GM12865 (cell line): ENCODE results near the gene NOS1.
A peak's percentile ranks its signal among the peaks of the same experiment; 100 is the strongest.

Experiments used
- DNase-seq: peaks from one replicate; pipeline ENCODE4 v3.0.0; 2010; ENCODE audit warnings: low read depth
- H3K4me3 ChIP-seq: 2 replicates; pipeline ENCODE4 v1.5.1; 2011; ENCODE audit warnings: mild to moderate bottlenecking, low read depth, low read length, control low read depth
- CTCF ChIP-seq: IDR thresholded peaks from 2 replicates; pipeline ENCODE4 v1.5.1; 2011; ENCODE audit warnings: low read length, control low read depth, low read depth, inconsistent platforms; ENCODE audit not compliant: insufficient read depth; ENCODE audit errors: missing control alignments

The NOS1 gene

DNA sequence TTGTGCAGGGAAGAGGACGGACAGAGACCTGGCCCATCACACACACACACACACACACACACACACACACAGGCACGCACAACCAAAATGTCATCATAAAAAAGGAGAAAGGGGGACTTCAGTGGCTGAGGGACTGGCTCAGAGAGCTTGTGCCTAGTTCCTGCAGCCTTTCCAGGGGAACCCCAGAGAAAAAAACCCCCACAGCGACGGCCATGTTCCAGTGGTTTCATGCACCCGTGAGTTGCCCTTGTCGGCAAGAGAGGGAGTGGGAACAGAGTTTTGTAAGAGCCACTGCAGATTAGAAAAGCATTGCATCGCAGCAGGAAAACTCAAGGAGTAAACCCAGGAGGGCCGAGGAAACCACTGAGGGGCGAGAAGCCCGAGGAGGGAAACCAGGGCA is 146.6 kb downstream of the NOS1 start:
- peak; percentile 69 for DNase-seq
- TF ChIP-seq CTCF, result no peak

GRCh38 chr12:117213295-117213808 is 148.1 kb downstream of the NOS1 start:
- no peak overlapping the region for H3K4me3 ChIP-seq
- no peak for TF ChIP-seq CTCF
- DNase-seq, result no peak

More for the DNA sequence above, 146.6 kb downstream of the NOS1 start:
- H3K4me3 ChIP-seq, result no peak overlapping the region

- peak; percentile 73 for DNase-seq
- H3K4me3 ChIP-seq, result no peak overlapping the region
- TF ChIP-seq CTCF, result peak; percentile 89
These were observed 148.7 kb downstream of the NOS1 start for GRCh38 chr12:117212563-117213190.

GRCh38 chr12:117210266-117210918 is 151.0 kb downstream of the NOS1 start:
- H3K4me3 ChIP-seq, result no peak overlapping the region
- no peak for TF ChIP-seq CTCF
- DNase-seq, result no peak

GRCh38 chr12:117209626-117210025 is 151.8 kb downstream of the NOS1 start:
- no peak overlapping the region for H3K4me3 ChIP-seq
- no peak for DNase-seq
- no peak for TF ChIP-seq CTCF

- H3K4me3 ChIP-seq, result no peak overlapping the region
- TF ChIP-seq CTCF, result no peak
- no peak for DNase-seq
These were observed 152.5 kb downstream of the NOS1 start for GRCh38 chr12:117208811-117209455.
